Measurements from ENCODE around the gene GALNT18.

The GALNT18 gene

GRCh38 chr11:11586465-11586864 lies 35.3 kb downstream of the GALNT18 start:
- no peak for DNase-seq

GRCh38 chr11:11584937-11585336 lies 36.9 kb downstream of the GALNT18 start:
- no peak for DNase-seq

DNA sequence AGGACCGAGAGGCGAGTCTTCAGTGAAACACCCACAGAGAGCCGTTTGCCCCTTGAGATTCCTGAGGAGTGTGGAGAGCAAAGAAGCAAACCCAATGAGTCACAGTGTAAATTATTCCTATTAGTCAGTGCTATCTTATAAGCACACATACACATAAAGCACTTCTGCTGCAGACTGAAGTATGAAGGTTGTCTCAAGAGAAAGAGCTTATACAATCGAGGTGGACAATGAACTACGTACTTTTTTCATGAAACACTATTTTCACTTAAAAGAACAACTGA lies 37.3 kb downstream of the GALNT18 start:
- DNase-seq: no peak

GRCh38 chr11:11583801-11584529 lies 37.8 kb downstream of the GALNT18 start:
- DNase-seq: no peak

- no peak for DNase-seq
These were observed 39.6 kb downstream of the GALNT18 start for GRCh38 chr11:11582011-11582701.

DNA sequence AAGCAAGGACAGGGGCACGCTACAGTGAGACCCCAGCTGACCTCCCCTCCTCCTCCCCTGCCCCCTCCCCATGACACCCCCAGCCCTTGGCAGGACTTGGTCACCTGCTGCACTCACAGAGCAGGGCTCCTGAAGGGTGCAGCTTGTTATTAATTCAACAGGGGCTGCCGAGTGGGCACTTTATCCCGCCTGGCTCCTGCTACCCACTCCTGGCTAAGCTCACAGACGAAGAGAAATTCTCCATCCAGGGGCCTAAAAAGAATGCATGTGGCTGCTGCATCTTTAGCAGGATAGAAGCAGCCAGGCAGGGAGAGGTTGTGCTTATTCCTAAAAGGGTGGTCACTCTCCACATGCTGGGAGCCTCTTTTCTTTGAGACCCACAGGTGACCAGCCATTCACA lies 40.3 kb downstream of the GALNT18 start:
- no peak for DNase-seq

- peak; percentile 18 to 66 for DNase-seq
These were observed 40.9 kb downstream of the GALNT18 start for GRCh38 chr11:11580841-11581411.

DNA sequence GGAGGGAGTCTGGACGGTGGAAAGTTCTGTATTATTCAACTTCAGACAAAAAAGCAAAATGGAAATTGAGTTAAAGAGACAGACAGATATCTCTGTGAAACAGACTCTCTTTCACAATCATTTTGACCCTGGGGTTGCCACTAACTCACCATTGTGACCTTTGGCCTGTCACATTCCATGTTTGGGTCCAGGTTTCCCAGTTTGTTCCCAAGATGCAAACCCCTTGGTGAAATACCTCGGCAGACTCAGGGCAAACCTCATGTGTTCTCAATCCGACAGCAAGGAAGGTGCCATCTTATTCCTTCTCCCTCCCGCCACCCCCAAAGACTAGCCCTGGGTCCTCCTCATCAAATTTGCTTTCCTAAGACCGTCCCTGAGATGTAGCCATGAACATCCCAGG lies 41.8 kb downstream of the GALNT18 start:
- DNase-seq: no peak

- DNase-seq: no peak
These were observed 42.5 kb downstream of the GALNT18 start for GRCh38 chr11:11579012-11579988.

- DNase-seq: no peak
These were observed 43.6 kb downstream of the GALNT18 start for GRCh38 chr11:11577932-11578911.

- no peak for DNase-seq
These were observed 44.5 kb downstream of the GALNT18 start for GRCh38 chr11:11577251-11577855.

DNA sequence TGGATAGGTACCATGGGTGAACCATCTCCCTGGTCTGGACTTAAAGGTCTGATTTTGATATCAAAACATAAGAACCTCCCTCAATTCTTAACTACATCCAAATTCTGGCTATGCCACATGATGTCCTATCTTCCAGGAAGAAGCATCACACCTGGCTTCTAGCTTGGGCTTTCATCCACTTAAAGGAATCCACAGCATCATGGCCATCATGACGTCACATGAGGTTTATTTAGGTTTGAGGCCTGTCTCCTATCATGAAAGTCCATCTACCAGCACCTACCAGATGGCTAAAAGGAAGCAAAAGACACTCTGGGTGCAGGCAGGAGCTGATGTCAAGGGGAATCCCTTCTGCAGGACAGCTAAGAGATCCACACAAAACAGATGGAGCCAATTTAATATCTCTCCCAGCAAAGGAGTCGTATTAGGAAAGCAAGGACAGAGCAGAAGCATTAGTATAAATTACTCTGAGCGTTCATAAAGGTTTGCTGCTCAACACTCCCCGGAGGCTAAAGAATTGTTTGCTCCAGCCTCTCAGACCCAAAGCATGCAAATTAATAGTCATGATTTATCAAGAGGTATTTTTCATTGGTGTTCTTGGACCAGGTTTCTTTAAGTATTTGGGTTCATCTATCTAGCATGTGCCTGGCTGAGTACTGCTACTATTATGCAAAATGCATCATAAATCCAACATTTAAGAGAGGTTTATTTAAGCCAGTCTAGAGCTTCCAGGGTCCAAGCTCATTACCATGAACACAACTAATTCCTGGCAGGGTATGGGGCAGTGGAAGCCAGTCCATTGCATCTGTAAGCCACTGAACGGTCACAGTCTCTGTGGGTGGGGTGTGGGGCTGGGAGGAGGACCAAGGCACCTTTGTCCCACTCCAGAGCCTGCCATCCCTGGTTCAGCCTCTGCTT lies 47.2 kb downstream of the GALNT18 start:
- DNase-seq: no peak

DNA sequence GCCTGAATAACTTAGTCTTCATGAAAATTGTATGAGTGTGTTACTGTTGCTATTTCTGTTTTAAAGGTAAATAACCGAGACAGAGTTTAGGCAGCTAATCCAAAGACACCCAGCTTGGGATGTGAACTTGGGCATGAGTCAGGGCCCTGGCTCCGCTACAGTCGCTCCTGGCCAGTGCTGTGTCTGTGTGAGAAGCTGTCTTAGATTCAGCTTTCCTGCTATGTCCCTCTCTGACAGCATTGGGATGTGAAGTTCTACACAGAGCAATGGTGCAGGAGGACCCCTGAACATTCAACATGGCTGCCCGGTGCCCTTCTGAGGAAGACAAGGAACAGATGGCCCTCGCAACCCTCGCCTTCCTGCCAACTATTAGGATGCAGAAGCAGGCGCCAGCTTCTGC lies 49.4 kb downstream of the GALNT18 start:
- DNase-seq: no peak

- DNase-seq: no peak
These were observed 49.9 kb downstream of the GALNT18 start for GRCh38 chr11:11571893-11572292.

DNA sequence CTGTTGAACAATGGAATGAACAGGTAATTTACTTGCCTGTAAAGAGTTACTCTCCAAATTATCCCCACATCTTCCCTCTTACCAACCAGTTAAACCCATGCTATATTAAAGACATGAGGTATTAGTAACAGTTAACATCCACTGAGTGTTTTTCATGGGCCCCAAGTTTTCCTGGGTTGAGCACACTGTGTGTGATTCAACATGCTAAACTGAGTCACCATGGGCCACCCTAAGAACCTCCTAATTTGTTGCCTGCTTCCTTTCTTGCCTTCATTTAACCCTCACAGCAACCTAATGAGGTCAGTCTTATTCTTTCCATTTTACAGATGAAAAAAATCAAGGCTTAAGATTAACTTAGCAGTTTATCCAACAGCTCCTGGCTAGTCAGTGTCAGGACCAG lies 51.0 kb downstream of the GALNT18 start:
- no peak for DNase-seq

GRCh38 chr11:11569936-11570491 lies 51.8 kb downstream of the GALNT18 start:
- DNase-seq: no peak

DNA sequence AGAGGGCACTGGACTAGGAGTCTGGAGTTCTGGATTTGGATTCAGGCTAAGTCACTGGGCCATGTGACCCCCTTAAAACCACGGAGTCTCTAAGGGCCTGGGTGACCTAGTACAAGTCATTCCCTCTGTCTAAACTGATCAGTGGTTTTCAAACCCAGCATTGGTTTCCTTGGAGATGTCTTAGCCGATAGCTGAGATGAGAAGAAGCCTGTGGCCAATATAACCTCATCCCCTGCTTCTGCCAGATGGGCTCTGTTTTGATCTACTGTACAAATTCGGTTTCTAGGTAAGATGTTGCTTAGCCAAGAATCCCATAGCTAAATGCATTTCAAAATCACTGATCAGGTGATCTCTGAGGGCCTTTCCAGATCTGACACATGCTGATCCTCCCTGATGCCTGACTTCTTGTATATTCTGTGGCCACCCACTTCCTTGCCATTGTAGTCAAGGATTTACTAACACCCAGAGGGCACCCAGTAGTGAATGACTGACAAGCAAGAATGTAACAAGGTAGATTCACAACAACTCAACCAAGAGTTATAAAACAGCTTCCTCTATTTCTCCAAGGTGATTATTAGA lies 53.1 kb downstream of the GALNT18 start:
- DNase-seq: no peak

GRCh38 chr11:11567936-11568650 lies 53.7 kb downstream of the GALNT18 start:
- no peak for DNase-seq

DNA sequence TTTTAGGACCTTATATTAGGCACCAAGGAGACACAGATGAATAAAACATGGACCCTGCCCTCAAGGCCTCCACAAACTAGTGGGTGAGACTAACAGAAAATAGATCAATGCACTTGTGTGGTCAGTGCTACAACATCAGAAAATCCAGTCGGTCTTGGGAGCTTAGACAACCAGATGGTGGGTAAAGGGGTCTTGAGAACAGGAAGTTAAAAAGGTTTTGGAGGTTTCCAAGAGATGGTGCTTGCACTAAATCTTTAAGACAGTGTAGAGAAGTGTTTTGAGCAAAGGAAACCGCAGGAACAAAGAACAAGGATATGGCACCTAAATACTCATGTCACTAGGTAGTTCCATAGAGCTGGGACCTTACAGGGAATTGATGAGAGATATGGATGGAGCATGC lies 56.2 kb downstream of the GALNT18 start:
- no peak for DNase-seq

Measured in cerebellar nuclear complex (tissue), 1 donor.